Measurements from ENCODE around the gene ARHGAP8.

- no peak for TF ChIP-seq CTCF (IDR thresholded peaks at IDR 0.05)
- TF ChIP-seq POLR2A (IDR thresholded peaks at IDR 0.05), result no peak
Observed at GRCh38 chr22:44893731-44894080, 141.3 kb downstream of the ARHGAP8 start.

All from body of pancreas (tissue), 4 donors.